Measurements from ENCODE around the gene CCL3.
"Not testable (repeated sequence)": the region's sequence is repeated elsewhere in the genome, so short reads cannot be mapped to it uniquely, and the experiment has no call there.

DNA sequence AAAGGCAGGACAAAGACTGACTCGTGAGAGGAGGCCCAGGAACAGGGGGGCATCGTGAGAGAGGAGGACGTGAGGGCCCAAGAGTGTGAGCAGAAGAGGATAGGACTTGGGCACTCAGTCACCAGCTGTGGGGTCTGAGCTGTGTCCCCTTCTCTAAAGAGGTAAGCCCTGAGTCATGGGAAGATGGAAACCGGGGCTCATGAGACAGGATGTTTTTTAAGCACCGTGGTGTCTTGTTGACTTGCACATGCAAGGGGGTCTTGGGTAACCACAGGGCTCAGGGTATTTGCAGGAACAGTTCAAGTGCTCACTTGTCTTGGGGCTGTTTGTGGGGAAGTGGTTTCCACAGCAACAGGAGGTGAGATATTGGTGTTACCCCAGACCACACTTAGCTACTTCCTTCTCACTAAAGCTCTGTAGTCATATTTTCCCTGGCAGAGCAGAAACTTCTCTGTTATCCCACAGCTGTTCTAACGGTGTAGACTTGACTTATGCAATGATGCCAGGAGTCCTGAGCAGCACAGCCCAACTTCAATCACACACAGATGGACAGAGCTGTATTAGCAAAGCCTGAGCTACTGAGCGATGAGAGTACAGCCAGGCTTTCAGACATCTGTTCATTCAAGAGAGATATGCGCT, 7.3 kb downstream of the CCL3 start:
- TF ChIP-seq, protein P1, sequence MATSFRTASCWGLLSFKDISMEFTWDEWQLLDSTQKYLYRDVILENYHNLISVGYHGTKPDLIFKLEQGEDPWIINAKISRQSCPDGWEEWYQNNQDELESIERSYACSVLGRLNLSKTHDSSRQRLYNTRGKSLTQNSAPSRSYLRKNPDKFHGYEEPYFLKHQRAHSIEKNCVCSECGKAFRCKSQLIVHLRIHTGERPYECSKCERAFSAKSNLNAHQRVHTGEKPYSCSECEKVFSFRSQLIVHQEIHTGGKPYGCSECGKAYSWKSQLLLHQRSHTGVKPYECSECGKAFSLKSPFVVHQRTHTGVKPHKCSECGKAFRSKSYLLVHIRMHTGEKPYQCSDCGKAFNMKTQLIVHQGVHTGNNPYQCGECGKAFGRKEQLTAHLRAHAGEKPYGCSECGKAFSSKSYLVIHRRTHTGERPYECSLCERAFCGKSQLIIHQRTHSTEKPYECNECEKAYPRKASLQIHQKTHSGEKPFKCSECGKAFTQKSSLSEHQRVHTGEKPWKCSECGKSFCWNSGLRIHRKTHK (tag by site-specific recombination; IDR thresholded peaks at IDR 0.05) = not testable (repeated sequence)
- not testable (repeated sequence) for TF ChIP-seq ZNF768 (tag by site-specific recombination; IDR thresholded peaks at IDR 0.05); YY1 (tag by site-specific recombination; IDR thresholded peaks at IDR 0.05); KLF1 (tag by site-specific recombination; IDR thresholded peaks at IDR 0.05); CTCF (tag by site-specific recombination; IDR thresholded peaks at IDR 0.05); ZNF221 (tag by site-specific recombination; IDR thresholded peaks at IDR 0.05; ENCODE audit: borderline replicate concordance)

All from HEK293 (cell line).